CD4-positive, alpha-beta memory T cell (primary cell): Measurements from ENCODE around the gene PGAP3. TPM values are rescaled to one million over a fixed set of nuclear protein-coding genes. Genes with fewer than 3 reads are reported as not detected.

Experiments used
- CTCF ChIA-PET: fragments of 350-600 bp; sonication (Branson Sonifier 250); formaldehyde crosslinking; loops from one replicate; lab custom pipeline; 2021; ENCODE audit warnings: inconsistent platforms; ENCODE audit not compliant: partially characterized antibody; lab: Charles Lee
- POLR2A ChIA-PET: fragments of 350-600 bp; sonication (Branson Sonifier 250); formaldehyde crosslinking; loops from one replicate; lab custom pipeline; 2021; ENCODE audit not compliant: partially characterized antibody; lab: Charles Lee
- DNase-seq, 5 donors: peaks; one replicate each; pipeline versions ENCODE4 v3.0.0 to v3.0.0-alpha.2; 2020 to 2022; ENCODE audit warnings: mixed read lengths in 1 of 5
- H3K27ac ChIP-seq: one replicate; pipeline ENCODE4 v1.7.0; 2013; ENCODE audit warnings: low read depth, low read length
- H3K27me3 ChIP-seq: 2 replicates; pipeline ENCODE4 v1.7.0; 2013; ENCODE audit warnings: mild to moderate bottlenecking, low read length, moderate library complexity; ENCODE audit not compliant: insufficient read depth
- H3K36me3 ChIP-seq: 2 replicates; pipeline ENCODE4 v1.7.0; 2013; ENCODE audit warnings: mild to moderate bottlenecking, low read length, moderate library complexity; ENCODE audit not compliant: insufficient read depth
- H3K4me1 ChIP-seq: 2 replicates; pipeline ENCODE4 v1.7.0; 2013; ENCODE audit warnings: mild to moderate bottlenecking, low read length, moderate library complexity; ENCODE audit not compliant: insufficient read depth
- H3K4me3 ChIP-seq, 2 donors: one replicate each; pipeline ENCODE4 v1.7.0; 2013; ENCODE audit warnings: low read length in 2 of 2, mild to moderate bottlenecking in 1 of 2
- H3K9me3 ChIP-seq, 2 donors: one replicate each; pipeline ENCODE4 v1.7.0; 2013; ENCODE audit warnings: low read length in 2 of 2, control low read depth in 1 of 2; ENCODE audit not compliant: control insufficient read depth in 1 of 2
- H3K27ac Mint-ChIP-seq, 7 donors: one replicate each; pipeline ENCODE4 v1.8.0; 2020 to 2021; ENCODE audit warnings: mixed read lengths in 7 of 7, mild to moderate bottlenecking in 6 of 7, inconsistent platforms in 3 of 7, moderate library complexity in 3 of 7
- H3K27me3 Mint-ChIP-seq, 2 donors: one replicate each; pipeline ENCODE4 v1.8.0; 2020 to 2021; ENCODE audit warnings: mixed read lengths in 2 of 2
- H3K36me3 Mint-ChIP-seq, 2 donors: one replicate each; pipeline ENCODE4 v1.8.0; 2020 to 2021; ENCODE audit warnings: mixed read lengths in 2 of 2, inconsistent platforms in 1 of 2, mild to moderate bottlenecking in 1 of 2
- H3K4me1 Mint-ChIP-seq, 4 donors: one replicate each; pipeline ENCODE4 v1.8.0; 2020 to 2021; ENCODE audit warnings: mixed read lengths in 4 of 4, mild to moderate bottlenecking in 1 of 4
- H3K4me3 Mint-ChIP-seq, 8 donors: one replicate each; pipeline ENCODE4 v1.8.0; 2020 to 2021; ENCODE audit warnings: mixed read lengths in 8 of 8, mild to moderate bottlenecking in 7 of 8, moderate library complexity in 6 of 8, inconsistent platforms in 3 of 8
- H3K9me3 Mint-ChIP-seq, 8 donors: one replicate each; pipeline ENCODE4 v1.8.0; 2020 to 2021; ENCODE audit warnings: mixed read lengths in 8 of 8, mild to moderate bottlenecking in 5 of 8, inconsistent platforms in 3 of 8, moderate library complexity in 1 of 8
- intact Hi-C: fragments of 100-400 bp; cut with micrococcal nuclease; formaldehyde crosslinking; loops from one replicate; pipeline ENCODE4 v1.15.1; 2023
- polyA plus RNA-seq, 2 donors: library from polyadenylated mRNA; unstranded; fragments of 300-500 nt; fragmentation: Illumina TruSeq; gene quantifications; one replicate each; pipeline ENCODE4 v1.2.3, GENCODE V29; 2021
- total RNA-seq, 2 experiments: library from RNA; stranded (reverse); gene quantifications; one replicate each; pipeline ENCODE4 v1.2.3, GENCODE V29; 2021

Gene PGAP3
- total and polyA plus RNA-seq, 4 experiments from 2014 or later = 22.1 to 30.5 (median 28.0) TPM

GRCh38 chr17:39627047-39627711 lies 60.7 kb downstream of the PGAP3 start:
- peaks cover 19% of the 10 kb centered on the region for H3K27me3 ChIP-seq
- intact Hi-C loops = no loop called here
- ChIA-PET POLR2A (interaction anchor here (1.3 to 1.5 kb wide), 2 partner anchors 10 to 103 kb away, joined by 3 to 5 read pairs; partner anchors contain the start of genes MIEN1 and STARD3), CTCF (interaction anchor here (1.6 to 9.1 kb wide), 3 partner anchors 6 to 80 kb away, joined by 3 to 114 read pairs (median 87); no protein-coding TSS in a partner anchor)
- Mint-ChIP-seq H3K27ac (no peak overlapping the region), H3K9me3 (no peaks in the 10 kb centered on the region), H3K4me1 (peaks cover 9 to 29% (median 18%) of the 10 kb centered on the region in 4 donors), H3K36me3 (peaks cover 0 to 1% of the 10 kb centered on the region in 2 donors), H3K27me3 (peaks cover 26 to 32% of the 10 kb centered on the region in 2 donors), H3K4me3 (peak overlapping the region in 6 of 8 donors; percentile 30 to 67 (median 41))
- no peak for DNase-seq
- no peaks in the 10 kb centered on the region for H3K9me3 ChIP-seq
- H3K4me3 ChIP-seq = no peak overlapping the region
- H3K27ac ChIP-seq = no peak overlapping the region
- H3K36me3 ChIP-seq = no peaks in the 10 kb centered on the region
- H3K4me1 ChIP-seq = peaks cover 21% of the 10 kb centered on the region

GRCh38 chr17:39626171-39627046 lies 61.4 kb downstream of the PGAP3 start, which contains the start of gene PPP1R1B:
Gene PPP1R1B (plus strand): TSS chr17:39626952. CDS start chr17:39627393, 441 bp downstream.
- ChIA-PET CTCF (interaction anchor here (1.1 to 9.5 kb wide), 5 partner anchors 6 to 220 kb away, joined by 3 to 114 read pairs (median 87); no protein-coding TSS in a partner anchor), POLR2A (no interaction called here)
- intact Hi-C loops = no loop called here
- Mint-ChIP-seq H3K27me3 (peaks cover 23 to 32% of the 10 kb centered on the region in 2 donors), H3K27ac (no peak within 1 kb of the TSS), H3K4me3 (peak within 1 kb of the TSS in 7 of 8 donors; percentile 30 to 67 (median 49)), H3K36me3 (peaks cover 0 to 1% of the 10 kb centered on the region in 2 donors), H3K9me3 (no peaks in the 10 kb centered on the region), H3K4me1 (peaks cover 14 to 34% (median 23%) of the 10 kb centered on the region in 4 donors)
- Histone ChIP-seq H3K4me3 (no peak within 1 kb of the TSS), H3K27me3 (peaks cover 19% of the 10 kb centered on the region), H3K27ac (no peak within 1 kb of the TSS), H3K9me3 (no peaks in the 10 kb centered on the region), H3K36me3 (no peaks in the 10 kb centered on the region), H3K4me1 (peaks cover 25% of the 10 kb centered on the region)
- no peak for DNase-seq

GRCh38 chr17:39625198-39625785 lies 62.6 kb downstream of the PGAP3 start:
- no peak for DNase-seq
- H3K9me3 ChIP-seq = no peaks in the 10 kb centered on the region
- H3K36me3 ChIP-seq = no peaks in the 10 kb centered on the region
- H3K27ac ChIP-seq = no peak overlapping the region
- H3K27me3 ChIP-seq = peaks cover 19% of the 10 kb centered on the region
- POLR2A ChIA-PET = no interaction called here
- Mint-ChIP-seq H3K27ac (no peak overlapping the region), H3K4me3 (peak overlapping the region in 1 of 8 donors; percentile 15), H3K4me1 (peaks cover 14 to 31% (median 22%) of the 10 kb centered on the region in 4 donors), H3K36me3 (peaks cover 0 to 1% of the 10 kb centered on the region in 2 donors), H3K9me3 (no peaks in the 10 kb centered on the region), H3K27me3 (peaks cover 23 to 28% of the 10 kb centered on the region in 2 donors)
- intact Hi-C loops = no loop called here
- no peak overlapping the region for H3K4me3 ChIP-seq
- CTCF ChIA-PET = interaction anchor here (0.5 to 9.5 kb wide), 10 partner anchors 7 to 251 kb away, joined by 3 to 114 read pairs (median 4); partner anchors contain the start of gene MIEN1
- peaks cover 25% of the 10 kb centered on the region for H3K4me1 ChIP-seq

GRCh38 chr17:39624313-39624712 lies 63.5 kb downstream of the PGAP3 start:
- H3K4me3 ChIP-seq = no peak overlapping the region
- POLR2A ChIA-PET = interaction anchor here (4.2 kb wide), 1 partner anchor 130 kb away, joined by 43 read pairs; no protein-coding TSS in a partner anchor
- no peak overlapping the region for H3K4me3 Mint-ChIP-seq
- peaks cover 23 to 28% of the 10 kb centered on the region in 2 donors for H3K27me3 Mint-ChIP-seq
- peak overlapping the region in 1 of 7 donors; percentile 29 for H3K27ac Mint-ChIP-seq
- peaks cover 25% of the 10 kb centered on the region for H3K4me1 ChIP-seq
- H3K27ac ChIP-seq = no peak overlapping the region
- no peaks in the 10 kb centered on the region for H3K9me3 Mint-ChIP-seq
- intact Hi-C loops = no loop called here
- no peaks in the 10 kb centered on the region for H3K36me3 ChIP-seq
- H3K27me3 ChIP-seq = peaks cover 19% of the 10 kb centered on the region
- H3K4me1 Mint-ChIP-seq = peaks cover 14 to 31% (median 22%) of the 10 kb centered on the region in 4 donors
- no peaks in the 10 kb centered on the region for H3K9me3 ChIP-seq
- no peak for DNase-seq
- CTCF ChIA-PET = interaction anchor here (1.1 to 9.5 kb wide), 10 partner anchors 8 to 354 kb away, joined by 3 to 114 read pairs (median 45); partner anchors contain the start of genes IKZF3, MIEN1 and PNMT
- H3K36me3 Mint-ChIP-seq = peaks cover 0 to 1% of the 10 kb centered on the region in 2 donors

GRCh38 chr17:39623356-39623950 lies 64.4 kb downstream of the PGAP3 start:
- H3K4me3 Mint-ChIP-seq = peak overlapping the region in 5 of 8 donors; percentile 11 to 77 (median 44)
- peaks cover 19% of the 10 kb centered on the region for H3K27me3 ChIP-seq
- CTCF ChIA-PET = interaction anchor here (0.6 to 9.5 kb wide), 39 partner anchors 9 to 417 kb away, joined by 3 to 114 read pairs (median 4); partner anchors contain the start of genes IKZF3, MIEN1, PNMT and PSMD3

More at GRCh38 chr17:39623356-39623950, 64.4 kb downstream of the PGAP3 start:
- Mint-ChIP-seq H3K36me3 (peaks cover 0 to 1% of the 10 kb centered on the region in 2 donors), H3K27me3 (peaks cover 20 to 24% of the 10 kb centered on the region in 2 donors), H3K27ac (peak overlapping the region in 5 of 7 donors; percentile 23 to 82 (median 59)), H3K9me3 (no peaks in the 10 kb centered on the region), H3K4me1 (peaks cover 14 to 31% (median 22%) of the 10 kb centered on the region in 4 donors)
- Histone ChIP-seq H3K4me1 (peaks cover 30% of the 10 kb centered on the region), H3K4me3 (no peak overlapping the region), H3K36me3 (no peaks in the 10 kb centered on the region), H3K27ac (no peak overlapping the region), H3K9me3 (no peaks in the 10 kb centered on the region)
- intact Hi-C loops = loop anchor here (1.0 to 2.0 kb wide), 3 partner anchors 45 to 243 kb away; partner anchors contain the start of gene PNMT
- peak; percentile 75 to 84 (median 82) for DNase-seq
- POLR2A ChIA-PET = interaction anchor here (1.0 to 4.2 kb wide), 10 partner anchors 12 to 424 kb away, joined by 3 to 43 read pairs (median 4); partner anchors contain the start of genes PSMD3 and STARD3
